HTR-8/SVneo (cell line): Measurements from ENCODE around the gene FRY.

Source experiments
- DNase-seq: peaks from one replicate; pipeline ENCODE4 v3.0.0; 2011; ENCODE audit warnings: low spot score, mixed read lengths; ENCODE audit not compliant: insufficient read length
- FAIRE-seq: peaks from 2 replicates; lab custom pipeline; 2011; peaks lifted over from hg19 to GRCh38; lab: Jason Lieb, UNC

Gene FRY

DNA sequence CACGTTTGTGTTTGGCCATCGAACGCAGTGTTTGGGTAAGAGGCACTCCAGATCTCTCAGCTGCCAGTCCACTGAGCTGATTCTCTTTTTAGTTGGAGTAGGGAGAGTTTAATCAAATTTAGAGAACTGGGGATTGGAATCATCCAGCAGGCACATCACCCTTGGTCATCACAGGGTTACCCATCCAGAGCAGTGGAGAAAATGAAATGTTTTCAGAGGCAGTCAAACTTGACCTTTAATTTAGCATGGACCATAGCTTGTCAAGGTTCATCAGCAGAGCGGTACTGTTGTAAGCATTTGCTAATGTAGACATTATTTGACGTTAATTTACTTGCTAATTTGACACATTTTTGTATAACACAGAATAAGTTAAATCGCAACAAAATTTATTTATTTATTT, 18.4 kb upstream of the FRY start:
- no peak for FAIRE-seq
- no peak for DNase-seq

DNA sequence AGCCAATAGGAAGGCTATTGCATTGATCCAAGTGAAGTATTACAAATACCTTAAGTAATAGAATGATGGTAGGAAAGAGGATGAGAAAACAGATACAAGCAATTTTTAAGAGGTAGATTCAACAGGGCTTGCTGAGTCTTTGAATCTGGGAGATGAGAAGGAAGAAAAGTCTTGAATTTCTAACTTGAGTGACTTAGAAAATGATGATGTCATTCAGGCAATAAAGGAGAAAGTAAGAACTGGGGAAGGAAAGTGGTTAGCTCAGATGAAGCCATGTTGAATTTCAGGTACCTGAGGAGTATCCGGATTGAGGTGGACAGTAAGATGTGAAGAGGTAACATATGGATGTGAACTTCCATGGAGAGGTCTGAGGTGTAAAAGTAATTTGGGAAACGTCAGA, 15.5 kb upstream of the FRY start:
- DNase-seq (no peak), FAIRE-seq (no peak)

DNA sequence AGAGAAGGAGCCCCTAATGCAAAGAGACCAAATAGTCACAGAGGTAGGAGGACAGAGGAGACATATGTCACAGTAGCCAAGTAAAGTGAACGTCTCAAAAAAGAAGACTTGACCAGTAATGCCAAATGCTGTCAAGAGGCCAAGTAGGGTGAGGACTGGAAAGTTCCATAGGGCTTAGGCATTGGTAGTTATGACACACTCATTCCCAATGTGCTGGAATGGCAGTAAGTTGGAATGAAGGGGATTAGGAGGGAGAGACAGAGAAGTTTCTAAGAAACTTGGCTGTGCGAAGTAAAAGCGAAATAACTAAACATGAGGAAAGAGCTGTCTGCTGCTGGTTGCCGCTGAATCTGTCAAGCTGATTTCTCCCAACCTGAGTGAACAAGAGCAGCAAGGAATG, 14.9 kb upstream of the FRY start:
- no peak for FAIRE-seq
- no peak for DNase-seq

DNA sequence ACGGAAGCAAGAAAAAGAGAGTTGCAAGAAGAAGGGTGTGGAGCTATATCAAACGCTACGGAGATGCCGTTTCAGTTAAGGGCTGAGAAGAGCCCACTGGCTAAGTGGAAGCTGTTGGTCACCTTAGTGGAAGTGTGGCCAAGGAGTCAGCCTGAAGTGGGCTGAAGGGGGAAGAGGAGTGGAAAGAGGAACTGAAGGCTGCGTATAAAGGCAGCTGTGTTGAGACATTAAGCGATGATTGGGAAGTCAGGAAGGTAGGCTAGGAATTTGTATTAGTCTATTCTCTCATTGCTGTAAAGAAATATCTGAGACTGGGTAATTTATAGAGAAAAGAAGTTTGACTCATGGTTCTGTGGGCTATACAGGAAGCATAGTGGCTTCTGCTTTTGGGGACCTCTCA, 14.1 kb upstream of the FRY start:
- no peak for FAIRE-seq
- no peak for DNase-seq

DNA sequence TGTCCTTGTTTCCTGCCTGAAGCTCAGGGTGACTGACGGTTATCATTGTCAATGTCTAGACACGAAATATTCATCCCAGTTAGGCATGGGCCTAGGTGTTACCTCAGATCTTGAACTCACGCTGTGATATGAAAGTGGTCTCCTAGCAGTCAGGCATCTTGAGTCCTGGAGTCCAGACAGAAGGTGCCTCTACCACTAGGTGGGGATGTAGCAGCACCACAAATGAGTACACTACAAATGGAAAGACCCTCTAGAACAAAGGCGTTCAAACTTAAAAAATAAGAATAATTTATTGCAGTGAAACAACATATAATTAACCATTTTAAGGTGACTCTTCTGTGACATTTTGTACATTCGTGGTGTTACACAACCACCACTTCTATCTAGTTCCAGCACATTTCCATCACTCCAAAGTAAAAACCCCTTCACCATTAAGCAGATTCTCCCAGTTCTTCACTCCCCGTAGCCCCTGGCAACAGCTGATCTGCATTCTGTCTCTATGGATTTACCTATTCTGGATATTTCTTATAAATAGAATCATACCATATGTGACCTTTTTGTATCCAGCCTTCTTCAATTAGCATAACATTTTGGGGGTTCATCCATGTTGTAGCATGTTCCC, 11.9 kb upstream of the FRY start:
- DNase-seq: peak; percentile 46
- FAIRE-seq: no peak

DNA sequence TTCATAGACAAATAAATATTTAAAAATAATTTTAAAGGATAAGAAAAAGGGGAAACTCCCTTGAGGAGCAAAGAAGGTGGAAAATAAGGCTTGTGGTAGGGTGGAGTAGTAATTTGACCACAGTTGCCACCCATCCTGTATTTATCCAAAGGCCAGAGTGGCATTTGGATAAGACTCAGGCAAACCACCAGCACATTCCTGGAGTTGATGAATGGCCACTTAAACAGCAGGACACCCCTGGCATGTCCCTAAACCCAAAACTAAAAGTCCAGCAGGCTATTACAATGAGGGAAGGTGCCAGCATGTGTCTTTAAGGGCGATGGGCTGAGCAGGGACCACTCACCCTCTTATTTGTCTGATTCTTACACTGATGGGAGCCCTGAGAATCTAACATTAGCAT, 9.8 kb upstream of the FRY start:
- DNase-seq: no peak
- no peak for FAIRE-seq

DNA sequence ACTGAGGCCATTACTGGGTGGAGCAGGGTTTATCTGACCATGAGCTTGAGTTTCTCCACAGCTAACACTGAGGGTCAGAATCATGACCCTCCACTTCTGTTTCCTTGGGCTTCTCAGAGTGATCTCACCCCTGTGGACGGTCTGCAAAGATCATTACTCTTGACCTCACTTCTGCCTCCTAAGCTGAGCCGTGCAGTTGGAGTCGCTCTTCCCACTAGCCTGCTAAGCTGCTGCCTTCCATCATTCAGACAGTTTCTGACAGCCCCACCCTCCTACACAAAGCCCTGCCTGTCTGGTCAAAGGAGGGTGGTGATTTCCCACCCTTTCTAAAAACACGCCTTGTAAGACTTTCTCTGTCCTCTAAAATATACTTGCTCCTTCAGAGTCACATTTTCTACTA, 9.3 kb upstream of the FRY start:
- no peak for DNase-seq
- FAIRE-seq: no peak

DNA sequence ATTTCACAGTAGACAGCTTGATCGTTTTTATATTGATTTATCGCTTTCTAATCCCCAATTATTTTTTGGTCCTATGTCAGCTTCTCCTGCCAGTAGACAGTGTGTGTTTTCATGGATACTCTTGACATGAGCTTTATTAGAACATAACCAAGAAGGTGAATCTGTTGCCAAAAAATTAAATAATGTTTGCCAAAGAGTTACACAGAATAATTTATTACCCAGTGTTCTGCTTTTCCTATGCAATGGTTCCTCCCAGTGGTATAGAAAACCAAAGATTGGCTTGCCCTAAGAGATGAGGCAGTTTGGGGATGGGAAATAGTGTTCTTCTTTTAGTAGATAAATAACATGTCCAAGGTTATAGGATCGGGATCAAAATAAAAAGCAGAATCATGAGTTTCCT, 8.5 kb upstream of the FRY start:
- no peak for DNase-seq

DNA sequence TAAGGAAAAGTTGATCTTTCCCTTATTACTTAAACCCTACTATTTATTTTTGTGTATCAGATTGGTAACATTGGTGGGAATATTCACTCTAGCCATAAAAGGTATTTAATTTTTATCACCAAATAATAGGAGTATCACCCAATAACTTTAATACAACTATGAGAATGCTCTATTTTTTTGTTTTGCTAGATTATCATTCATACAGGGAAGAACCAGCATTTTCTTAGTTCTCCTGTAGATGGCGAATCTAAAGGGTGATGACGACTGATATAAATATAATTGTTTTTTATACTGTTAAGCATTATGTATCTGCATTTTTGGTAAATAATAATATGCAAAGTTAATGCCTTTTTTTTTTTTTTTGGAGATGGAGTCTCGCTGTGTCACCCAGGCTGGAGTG, 7.9 kb upstream of the FRY start:
- DNase-seq: no peak
- no peak for FAIRE-seq

More for the DNA sequence above, 8.5 kb upstream of the FRY start:
- FAIRE-seq: no peak

DNA sequence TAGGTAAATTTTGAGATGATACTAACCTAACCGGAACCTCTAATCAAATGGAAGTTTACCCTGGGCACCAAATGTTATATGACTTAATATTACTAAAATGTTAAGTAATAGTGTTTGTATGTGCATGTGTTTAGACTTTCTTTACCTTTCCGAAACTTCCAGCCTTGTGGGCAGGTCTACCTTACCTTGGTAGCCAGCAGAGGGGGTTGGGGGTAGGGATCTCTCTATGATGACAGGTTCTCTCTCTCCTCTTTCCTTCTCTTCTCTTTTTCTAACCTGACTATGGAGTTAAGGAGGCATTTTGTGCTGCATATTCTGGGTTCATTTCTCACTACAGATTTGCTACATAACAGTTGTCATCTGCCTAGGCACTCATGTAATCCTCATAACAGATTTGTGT, 6.8 kb upstream of the FRY start:
- no peak for FAIRE-seq
- no peak for DNase-seq

DNA sequence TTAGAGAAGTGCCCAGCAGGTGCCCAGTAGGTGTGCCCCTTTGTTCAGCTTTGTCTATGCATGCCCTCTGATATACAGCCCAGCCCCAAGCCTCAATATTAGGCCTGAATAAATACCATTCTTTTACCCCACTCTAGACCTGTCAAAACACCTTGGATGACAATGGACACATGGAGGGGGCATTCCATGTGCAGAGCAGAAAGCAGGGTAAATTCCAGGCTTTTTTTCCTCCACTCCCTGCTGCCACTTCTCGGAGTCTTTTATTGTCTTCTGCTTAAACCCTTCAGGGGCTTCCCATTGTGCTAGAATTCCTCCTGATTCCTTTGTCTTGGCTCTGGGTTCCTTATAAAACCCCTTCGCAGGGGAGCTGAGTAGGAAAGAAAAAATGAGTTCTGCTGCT, 5.8 kb upstream of the FRY start:
- no peak for DNase-seq
- FAIRE-seq: no peak

DNA sequence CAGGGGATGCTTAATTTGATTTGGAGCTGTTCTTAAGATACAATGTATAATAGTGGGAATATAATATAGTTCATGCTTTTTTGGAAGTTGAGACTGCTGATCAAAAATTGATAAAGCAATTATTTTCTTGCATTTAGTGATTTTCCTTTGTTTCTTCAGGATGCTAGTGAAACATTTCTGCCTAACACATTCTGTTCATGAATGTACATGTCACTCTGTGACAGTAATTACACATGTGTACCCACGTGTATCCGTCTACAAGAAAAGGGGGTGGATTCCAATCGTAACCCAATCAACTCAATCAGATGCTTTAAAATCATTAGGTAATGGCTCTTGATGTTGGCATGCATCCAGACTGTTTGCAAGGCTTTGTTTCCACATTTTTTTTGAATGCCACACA, 5.0 kb upstream of the FRY start:
- DNase-seq (no peak), FAIRE-seq (no peak)

DNA sequence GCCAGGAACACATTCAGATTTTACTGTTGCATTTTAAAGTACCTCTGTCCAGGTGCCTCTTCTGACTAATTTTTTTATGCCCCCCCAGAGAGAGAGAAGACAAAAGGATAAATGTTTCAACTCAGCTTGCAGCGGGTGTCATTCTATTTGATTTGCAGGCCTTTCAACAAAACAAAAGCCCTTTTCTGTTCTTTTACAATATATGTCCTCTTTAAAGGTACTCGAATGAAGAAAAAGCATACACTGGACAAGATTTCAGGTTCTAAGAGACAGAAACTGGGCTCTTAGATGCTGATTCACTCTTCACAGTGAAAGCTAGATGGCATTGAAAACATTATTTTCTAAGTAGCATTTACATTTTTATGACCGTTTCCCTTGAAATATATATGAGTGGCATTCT, 2.9 kb upstream of the FRY start:
- DNase-seq (no peak), FAIRE-seq (no peak)

DNA sequence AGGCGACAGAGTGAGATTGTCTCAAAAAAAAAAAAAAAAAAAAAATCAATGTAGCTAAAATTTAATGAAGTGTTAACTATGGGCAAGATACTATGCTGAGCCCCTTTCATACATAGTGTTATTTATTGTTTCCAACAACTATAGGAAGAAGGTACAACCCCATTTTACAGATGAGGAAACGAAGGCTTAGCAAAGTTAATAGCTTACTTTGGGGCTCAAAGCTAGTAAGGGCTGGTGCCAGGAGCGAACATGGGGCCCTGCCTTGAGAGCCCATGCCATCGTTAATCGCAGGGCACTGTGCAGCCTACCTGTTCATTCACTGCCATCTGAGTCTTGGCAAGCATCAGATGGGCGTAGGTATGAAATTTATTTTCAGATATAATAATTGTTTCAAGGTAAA, 1.9 kb upstream of the FRY start:
- DNase-seq: no peak
- no peak for FAIRE-seq

DNA sequence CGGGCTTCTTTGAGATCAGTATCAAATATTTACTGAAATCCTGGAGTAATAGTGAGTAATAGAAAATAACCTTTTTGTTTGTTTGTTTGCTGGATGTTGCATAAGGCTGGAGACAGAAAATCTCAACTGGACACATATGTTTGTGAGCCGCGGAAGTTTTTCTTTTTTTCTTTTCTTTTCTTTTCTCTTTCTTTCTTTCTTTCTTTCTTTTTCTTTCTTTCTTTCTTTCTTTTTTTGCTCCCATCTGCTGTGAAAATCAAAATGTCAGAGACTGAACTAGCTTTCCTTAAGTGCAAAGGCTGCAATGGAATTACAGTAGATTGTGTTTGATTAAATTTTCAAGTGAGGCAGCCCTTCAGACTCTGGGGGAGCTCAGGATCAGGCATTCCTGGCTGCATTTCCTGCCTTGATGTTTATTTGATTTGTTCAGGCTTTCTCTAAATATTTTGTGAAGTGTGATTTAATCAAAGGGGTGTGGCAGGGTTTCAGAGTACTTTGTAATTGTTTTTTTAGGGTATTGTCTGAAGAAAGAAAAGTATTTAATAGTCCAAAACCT, 319 bp downstream of the FRY start:
- DNase-seq (no peak), FAIRE-seq (no peak)

DNA sequence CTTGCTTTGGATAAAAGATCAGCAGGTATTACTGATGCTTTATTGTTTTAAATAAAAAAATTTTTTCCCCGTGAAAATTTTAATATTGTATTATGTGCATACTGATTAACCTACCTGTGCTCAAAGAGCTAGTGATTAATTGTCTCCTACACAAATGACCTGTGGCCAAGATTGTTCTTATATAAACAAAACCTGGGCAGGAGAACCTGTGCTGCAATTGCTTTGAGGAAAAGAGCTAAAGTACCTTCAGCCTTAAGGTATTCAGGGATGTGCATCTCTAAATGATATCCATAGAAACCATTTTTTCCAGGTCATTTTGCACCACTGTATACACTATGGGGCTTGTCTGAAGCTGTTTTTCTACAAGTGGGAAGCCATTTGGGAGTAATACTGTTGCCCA, 1.2 kb downstream of the FRY start:
- FAIRE-seq: no peak

DNA sequence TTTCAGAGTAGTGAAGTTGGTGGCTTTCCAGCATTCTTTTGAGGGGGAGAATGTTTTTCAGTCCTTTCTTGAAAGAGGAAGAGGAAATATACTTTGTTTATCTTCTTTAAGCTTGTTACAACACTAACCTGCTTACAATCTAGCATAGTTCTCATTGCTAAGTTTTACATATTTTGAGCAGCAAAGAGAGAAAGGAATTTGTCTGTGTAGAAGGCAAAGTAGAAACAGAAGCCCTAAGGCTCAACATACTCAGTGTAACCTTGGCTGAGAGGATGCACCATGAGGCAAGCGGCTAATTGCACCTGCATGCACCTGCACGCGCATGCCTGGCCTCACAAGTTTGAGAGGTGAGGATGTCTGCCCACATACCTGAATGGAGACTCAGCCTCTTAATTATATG, 2.2 kb downstream of the FRY start:
- DNase-seq (no peak), FAIRE-seq (no peak)

More for the DNA sequence above, 1.2 kb downstream of the FRY start:
- no peak for DNase-seq

DNA sequence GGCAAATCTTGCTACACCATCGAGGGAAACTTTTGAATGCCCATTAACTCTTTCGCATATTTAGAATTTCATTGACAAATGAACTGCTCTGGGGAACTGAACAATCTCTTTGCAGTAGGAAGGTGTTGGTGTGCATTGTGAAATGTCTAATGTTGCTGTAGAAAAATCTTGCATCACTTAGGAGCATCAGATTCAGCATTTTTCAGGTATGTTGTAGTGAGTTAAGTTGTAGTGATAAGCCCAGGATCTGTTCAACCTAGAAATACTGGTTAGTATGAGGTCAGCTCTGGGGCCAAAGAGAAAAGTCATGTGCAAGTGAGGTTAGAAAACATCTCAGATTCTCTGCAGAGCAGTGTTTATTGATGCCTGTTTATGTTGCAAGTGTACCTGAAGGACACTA, 4.1 kb downstream of the FRY start:
- DNase-seq (no peak), FAIRE-seq (no peak)

DNA sequence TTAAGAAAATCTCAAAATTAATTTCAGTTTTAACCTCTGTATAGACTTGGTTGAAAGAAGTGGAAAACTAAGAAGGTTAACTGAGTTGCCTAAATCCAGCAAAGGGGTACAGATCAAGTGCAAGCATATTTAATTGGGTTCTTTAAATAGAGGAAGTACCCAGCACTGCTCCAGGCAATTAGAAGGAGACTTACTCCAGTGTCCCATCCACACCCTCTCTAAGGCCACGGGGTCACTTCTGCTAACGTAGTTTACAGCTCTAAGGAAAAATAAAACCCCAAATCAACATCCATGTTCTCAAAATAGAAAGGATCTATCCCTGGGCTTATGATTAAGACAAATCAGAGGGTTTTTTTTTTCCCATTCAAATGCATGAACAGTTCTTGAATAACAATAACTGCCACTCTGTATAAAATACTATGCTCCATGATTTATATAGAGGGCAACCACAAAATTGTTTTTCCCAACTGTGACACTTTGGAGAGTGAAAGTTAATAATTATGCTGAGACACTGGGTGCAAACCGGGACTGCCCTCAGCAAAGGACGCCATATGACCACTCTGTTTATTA, 4.6 kb downstream of the FRY start:
- DNase-seq: no peak
- no peak for FAIRE-seq

DNA sequence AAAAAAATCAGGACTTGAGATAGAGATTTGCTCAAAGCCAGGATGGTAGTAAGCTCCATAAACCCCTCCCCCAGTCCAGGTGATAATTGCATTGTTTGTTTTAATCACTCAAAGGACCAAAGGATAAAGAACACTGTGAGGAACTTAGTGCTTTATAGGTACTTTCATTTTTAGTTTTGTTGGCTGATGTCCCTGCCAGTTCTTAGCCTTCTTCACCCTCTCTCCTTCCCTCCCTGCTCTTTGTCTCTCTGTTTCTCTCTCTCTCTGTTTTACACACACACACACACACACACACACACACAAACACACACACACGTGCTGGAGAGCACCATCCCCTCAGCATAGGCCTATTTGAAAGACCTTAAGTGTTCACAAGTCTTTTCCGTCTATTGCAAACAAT, 5.2 kb downstream of the FRY start:
- FAIRE-seq (no peak), DNase-seq (no peak)

DNA sequence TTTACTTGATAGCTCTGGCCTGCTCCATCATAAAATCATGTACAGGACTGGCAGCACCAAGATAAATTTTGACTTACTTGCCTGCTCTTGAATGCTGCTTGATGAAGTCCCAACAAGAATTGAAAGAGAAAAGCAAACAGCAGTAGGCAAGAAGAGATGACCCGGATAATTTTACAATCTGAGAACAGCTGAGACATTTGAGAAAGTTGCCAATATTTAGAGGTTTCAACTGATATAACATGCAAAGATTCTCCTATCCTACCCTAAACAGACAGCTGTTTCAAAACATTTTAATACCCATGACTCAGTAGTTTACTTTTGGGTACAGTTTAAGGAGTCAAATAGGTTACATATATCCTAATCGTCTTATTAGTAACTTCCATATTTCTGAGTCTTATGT, 5.9 kb downstream of the FRY start:
- DNase-seq: no peak
- FAIRE-seq: no peak

DNA sequence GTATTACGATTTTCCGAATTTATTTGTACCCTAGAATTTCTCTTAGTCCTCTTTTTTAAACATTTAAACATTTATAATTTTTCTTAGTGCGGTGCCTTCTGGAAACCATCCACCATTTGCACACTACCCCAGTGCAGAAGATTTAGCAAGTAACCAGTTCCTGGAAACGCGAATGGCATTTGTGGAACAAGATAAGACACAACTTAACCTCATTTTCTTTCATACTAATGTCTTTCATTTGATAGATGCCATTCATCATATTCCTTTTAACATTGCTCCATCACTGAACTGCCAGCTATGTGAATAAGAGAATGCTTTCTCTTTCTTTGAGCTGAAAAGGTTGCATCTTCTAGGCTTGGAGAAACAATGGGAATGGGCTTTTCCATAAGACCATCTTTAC, 6.8 kb downstream of the FRY start:
- FAIRE-seq (no peak), DNase-seq (no peak)
